ENCODE results near the gene NT5C1B.

DNA sequence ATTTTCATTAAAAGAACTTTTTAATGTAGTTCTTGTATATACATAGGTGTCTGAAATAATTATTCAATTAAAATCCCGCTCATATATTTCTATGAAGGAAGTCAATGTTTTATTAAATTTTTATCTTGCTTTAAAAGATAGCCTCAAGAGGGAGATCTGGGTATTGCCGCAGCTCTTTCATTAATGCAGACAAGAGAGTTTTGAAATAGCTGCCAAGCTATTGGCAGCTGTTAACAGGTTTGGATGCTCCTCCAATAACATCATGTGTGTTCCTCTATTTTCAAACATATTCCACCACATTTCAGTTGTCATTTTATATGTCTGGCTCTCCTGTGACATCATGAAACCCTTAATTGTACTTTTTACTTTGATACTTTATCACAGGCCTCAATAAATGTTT, 12.9 kb upstream of the NT5C1B start:
- TF ChIP-seq, protein P1, sequence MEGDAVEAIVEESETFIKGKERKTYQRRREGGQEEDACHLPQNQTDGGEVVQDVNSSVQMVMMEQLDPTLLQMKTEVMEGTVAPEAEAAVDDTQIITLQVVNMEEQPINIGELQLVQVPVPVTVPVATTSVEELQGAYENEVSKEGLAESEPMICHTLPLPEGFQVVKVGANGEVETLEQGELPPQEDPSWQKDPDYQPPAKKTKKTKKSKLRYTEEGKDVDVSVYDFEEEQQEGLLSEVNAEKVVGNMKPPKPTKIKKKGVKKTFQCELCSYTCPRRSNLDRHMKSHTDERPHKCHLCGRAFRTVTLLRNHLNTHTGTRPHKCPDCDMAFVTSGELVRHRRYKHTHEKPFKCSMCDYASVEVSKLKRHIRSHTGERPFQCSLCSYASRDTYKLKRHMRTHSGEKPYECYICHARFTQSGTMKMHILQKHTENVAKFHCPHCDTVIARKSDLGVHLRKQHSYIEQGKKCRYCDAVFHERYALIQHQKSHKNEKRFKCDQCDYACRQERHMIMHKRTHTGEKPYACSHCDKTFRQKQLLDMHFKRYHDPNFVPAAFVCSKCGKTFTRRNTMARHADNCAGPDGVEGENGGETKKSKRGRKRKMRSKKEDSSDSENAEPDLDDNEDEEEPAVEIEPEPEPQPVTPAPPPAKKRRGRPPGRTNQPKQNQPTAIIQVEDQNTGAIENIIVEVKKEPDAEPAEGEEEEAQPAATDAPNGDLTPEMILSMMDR (IDR thresholded peaks at IDR 0.05; ENCODE audit: insufficient read depth, low read length): no peak
- no peak for TF ChIP-seq POLR2AphosphoS5 (IDR thresholded peaks at IDR 0.05; ENCODE audit: low read depth)
- no peak for TF ChIP-seq SPI1 (IDR thresholded peaks at IDR 0.05; ENCODE audit: borderline replicate concordance, low read depth)
